GM18499 (cell line): Measurements from ENCODE around the gene C1QL4.

ENCODE experiments used
- ATAC-seq: cut with Tn5 transposase; IDR thresholded peaks from one replicate; pipeline ENCODE4 v1.9.1; 2021; ENCODE audit warnings: moderate number of reproducible peaks; ENCODE audit not compliant: insufficient read depth, unreplicated experiment

C1QL4 gene

GRCh38 chr12:49348781-49349180, 11.8 kb upstream of the C1QL4 start:
- ATAC-seq = no peak

GRCh38 chr12:49347311-49348193, 10.6 kb upstream of the C1QL4 start:
- no peak for ATAC-seq

DNA sequence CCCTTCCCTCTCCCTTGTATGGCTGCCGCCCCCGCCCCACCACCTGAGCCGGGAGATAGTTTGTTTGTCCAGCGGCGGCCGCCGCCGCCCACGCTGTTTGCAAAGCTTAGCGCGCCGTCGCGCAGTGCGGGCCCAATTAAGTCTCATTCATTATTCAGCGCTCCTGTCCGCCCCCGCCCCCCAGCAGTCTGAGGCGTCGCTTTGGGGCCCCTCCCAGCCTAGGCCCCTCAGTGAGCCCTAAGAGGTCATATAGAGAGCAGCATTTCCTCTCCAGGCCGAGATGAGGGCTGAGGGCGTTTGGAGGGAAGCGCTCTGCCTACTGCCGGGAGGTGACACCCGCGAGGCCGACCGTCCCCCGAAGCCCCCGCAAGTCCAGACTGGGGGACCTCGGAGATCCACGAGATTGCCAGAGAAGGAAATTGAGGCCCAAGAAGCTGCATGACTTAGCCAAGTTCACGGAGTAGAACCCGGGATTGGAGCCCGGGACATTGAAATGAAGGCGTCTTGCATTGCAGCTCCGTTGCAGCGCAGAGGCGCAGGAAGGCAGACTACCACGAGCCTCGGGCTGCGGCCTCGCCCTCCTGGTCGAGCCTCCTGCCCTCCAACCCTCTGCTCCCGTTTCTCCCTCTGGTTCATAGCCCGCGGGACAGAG, 9.8 kb upstream of the C1QL4 start, which contains the start of gene DNAJC22:
Gene DNAJC22, plus strand, starts transcription at position 230 of the 652 bp plus-strand sequence. CDS start 1,985 bp downstream, outside the sequence.
- no peak for ATAC-seq

DNA sequence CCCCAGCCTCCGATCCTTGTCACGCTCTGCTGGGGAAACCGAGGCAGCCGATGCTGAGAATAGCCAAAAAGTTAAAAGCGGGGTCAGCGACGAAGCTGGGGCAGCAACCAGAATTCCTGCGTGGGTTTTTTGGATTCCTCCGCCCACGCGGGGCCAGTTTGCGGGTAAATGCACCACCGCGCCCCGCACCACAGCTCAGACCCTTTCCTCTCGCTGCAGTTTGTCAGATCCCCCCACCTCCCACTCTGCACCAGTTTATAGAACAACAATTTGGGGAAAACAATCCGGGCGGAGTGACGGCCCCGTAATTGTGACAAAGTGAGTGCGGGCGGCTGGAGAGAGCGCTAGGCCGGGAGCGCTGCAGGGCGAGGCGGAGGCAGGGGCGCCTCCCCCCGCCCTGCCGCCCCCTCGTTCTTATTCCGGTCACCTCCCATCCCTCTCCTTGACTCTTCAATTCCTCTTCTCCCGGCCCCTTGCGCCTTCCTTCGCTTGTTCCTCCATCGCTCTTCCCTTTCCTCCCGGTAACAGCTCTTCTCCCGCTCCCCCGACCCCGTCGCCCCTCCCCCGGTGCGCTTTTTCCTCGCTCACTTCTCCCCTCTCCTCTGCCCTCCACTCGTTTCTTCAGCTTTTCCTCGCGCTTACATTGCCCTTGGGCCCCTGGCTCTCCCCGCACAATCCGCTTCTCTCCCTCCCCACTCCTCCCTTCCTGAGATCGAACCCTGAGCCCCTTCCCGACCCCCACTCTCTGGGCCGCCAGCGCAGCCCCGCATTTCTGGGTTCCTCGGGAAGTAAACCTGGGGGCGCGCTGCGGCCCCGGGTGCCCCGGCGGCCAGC, 9.1 kb upstream of the C1QL4 start:
- no peak for ATAC-seq

GRCh38 chr12:49345051-49345824, 8.2 kb upstream of the C1QL4 start:
- no peak for ATAC-seq

DNA sequence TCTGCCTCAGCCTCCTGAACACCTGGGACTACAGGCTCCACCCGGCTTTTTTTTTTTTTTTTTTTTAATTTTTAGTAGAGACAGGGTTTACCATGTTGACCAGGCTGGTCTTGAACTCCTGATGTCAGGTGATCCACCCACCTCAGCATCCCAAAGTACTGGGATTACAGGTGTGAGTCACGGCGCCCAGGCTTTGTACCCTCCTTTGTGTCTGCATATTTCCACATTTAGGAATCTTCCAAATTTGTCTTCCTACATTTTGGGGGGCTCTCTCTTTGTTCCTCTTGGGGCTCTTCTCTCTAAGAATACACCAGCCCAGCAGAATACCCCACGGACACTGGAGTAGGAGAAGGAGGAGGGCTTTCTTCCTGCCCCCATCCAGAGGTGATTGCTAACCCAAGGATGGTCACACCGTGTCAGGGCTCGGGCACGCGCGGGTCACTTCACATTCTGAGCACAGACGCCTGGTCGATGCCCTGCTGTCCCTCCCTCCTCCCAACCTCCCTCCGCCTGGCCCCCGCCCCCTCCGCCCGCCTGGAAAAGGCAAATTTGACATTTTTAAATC, 7.6 kb upstream of the C1QL4 start:
- no peak for ATAC-seq

DNA sequence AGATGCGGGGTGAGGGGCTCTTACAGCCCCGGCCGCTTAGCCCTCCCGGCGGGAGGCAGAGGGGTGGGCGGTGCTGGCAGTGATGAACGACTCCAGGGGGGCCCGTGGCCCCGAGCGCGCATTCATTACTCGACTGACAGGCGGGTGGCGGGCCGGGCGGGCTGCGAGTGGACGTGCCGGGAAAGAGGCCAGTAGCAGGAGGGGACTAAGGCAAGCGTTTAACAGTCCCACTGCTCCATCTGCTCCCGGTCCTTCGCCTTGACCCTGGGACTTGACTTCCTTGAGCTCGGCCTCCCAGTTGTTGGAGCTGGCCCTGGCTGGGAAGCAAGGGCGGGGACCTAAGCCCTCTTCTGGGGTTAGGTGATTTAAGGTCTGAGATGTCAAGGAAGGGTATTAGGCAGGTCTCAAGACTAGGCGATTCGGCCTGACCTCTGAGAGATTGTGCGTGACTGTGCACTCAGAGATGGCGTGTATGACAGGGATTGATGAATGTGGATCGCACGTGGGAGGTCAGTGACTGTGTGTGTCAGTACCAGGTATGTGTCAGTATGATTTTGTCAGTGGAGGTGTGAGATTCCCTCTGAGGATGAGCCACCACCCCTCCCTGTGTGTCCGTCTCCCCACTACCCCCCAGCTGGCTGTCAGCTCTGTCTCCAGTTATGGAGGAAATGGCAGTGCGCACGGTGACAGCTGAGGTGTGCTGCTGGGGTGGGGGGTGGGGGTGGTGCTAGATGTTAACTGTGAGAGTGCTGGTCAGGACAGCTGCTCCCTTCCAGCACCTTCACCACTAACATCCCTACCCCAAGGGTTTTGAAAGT, 6.1 kb upstream of the C1QL4 start:
- no peak for ATAC-seq

DNA sequence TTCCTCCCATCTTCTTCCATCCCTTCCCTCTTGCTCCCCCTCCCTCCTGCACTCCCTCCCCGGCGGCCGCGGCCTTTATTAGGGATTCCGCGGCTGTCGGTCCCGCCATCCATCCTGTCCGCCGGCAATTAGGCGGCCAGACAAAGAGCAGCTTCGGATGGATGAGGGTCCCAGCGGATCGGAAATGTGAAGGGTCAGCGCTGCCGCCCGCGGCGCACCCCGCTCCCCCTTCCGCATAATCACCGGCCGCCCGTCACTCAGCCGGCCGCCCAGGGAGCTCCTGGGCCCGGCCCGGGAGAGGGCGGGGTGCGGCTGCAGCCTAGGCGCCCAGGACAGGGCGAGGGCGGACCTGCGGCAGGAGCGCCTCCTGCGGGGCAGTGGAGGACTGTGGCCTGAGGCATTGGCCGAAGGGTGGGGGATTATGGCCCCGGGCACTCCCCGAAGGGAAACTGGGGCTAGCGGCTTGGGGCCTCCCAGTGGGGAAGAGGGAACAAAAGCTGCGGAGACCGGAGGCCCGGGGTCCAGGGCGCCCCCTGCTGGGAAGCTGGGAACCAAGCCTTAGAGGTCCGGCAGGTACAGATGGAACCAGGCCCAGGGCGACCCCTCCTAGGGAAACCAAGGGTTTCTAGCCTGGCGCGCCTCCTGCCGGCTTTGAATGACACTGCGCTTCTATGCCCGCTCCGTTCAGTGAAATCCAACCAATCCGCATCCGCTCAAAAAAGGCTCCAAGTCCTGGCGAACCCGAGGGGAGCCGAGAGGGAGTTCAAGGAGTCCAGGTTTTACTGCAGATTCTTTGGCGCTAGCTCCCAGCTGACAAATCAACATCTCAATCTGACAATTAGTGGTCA, 5.3 kb upstream of the C1QL4 start:
- ATAC-seq = no peak

- no peak for ATAC-seq
Observed at GRCh38 chr12:49341777-49342065, 4.7 kb upstream of the C1QL4 start.

DNA sequence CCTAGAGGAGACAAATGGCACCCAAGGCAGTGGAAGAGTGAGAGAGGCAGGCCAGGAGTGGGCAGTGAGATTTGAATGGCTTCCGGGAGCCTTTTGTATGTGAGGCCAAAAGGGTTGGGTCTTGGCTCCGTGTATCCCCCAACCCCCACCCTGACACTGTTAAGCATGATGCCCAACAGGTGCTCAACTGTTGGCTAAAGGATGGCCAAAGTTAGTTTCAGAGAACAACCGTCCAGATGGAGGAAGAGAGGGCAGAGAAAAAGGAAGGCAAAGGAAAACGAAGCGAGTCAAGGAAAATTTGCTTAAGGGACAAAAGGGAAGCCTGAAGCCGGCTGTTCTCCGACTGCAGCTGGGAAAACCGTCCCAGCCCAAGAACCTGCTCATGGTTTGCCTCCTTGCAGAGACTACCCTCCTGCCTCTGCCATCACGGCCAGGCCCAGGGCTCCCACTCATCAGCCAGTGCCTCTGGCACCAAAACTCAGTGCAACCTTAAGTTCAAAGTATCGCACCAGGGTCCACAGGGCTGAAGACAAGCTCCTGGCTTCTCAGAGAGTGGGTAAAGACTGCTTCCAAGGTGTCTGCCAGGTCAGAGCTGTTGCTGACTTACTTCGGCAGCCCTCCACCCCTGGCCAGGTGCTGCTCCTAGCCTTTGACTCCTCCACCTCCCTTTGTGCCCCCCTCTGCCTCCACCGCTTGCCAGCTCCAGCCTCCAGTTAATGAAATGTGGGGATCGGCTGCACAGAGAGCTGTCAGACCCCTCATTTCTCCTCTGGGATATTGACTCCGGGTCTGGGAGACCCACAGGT, 4.2 kb upstream of the C1QL4 start:
- no peak for ATAC-seq

- ATAC-seq = no peak
Observed at GRCh38 chr12:49340095-49340870, 3.3 kb upstream of the C1QL4 start.

GRCh38 chr12:49339464-49339861, 2.5 kb upstream of the C1QL4 start:
- no peak for ATAC-seq

DNA sequence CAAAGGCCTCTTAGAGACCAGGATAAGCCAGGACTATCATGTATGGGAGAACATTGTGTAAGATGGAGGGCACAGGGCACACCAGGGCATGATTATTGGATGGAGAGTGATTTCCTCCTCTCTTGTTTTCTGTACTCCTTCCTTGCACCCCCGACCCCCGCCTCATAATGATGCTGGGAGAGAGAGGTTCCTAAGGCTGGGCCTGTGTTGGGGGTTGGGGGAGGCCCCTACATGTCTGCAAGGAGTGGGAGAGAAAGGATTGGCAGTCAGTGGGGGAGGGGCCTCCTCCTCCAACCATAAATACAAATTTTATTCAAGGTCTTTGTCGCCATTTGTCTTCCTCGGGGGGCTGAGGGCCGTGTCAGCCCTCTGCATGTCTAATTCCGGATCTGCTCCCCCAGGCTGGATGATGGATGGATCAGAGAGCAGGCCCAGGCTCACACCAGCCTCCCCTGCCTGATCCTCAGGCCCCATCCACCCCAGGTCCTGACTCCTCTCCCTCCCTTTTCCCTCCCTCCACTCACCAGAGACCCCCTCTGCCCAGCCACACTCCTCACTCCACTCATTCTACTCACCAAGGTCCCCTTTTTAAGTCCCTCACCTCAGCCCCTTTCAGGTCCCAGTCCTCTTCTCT, 2.0 kb upstream of the C1QL4 start:
- ATAC-seq = no peak

DNA sequence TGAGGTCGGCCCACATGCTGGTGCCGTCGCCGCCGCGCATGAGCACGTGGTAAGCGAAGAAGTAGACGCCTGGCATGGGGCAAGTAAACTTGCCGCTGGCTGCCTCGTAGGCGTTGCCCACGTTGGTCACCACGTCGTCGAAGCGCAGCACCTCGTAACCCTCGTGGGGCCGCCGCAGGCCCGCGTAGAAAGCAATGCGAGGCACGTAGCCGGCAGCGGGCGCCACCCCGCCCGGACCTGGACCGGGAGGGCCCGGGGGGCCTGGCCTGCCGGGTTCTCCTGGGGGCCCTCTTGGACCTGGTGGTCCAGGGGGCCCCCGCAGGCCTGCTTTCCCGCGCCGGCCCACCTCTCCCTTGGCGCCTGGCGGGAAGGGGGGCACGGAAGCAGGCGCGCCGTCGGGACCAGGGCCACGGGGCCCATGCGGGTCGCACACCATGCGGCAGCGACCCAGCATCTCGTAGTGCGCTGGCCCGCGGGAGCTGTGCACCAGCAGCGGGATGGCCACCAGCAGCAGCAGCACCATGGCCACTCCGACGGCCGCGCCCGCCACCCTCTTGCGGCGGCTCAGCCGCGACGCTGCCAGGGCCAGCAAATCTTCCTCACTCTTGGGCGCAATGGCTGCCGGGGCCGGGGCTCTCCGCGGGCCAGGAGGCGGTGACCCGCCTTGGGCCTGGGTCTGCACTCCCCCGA, 888 bp downstream of the C1QL4 start:
- no peak for ATAC-seq

DNA sequence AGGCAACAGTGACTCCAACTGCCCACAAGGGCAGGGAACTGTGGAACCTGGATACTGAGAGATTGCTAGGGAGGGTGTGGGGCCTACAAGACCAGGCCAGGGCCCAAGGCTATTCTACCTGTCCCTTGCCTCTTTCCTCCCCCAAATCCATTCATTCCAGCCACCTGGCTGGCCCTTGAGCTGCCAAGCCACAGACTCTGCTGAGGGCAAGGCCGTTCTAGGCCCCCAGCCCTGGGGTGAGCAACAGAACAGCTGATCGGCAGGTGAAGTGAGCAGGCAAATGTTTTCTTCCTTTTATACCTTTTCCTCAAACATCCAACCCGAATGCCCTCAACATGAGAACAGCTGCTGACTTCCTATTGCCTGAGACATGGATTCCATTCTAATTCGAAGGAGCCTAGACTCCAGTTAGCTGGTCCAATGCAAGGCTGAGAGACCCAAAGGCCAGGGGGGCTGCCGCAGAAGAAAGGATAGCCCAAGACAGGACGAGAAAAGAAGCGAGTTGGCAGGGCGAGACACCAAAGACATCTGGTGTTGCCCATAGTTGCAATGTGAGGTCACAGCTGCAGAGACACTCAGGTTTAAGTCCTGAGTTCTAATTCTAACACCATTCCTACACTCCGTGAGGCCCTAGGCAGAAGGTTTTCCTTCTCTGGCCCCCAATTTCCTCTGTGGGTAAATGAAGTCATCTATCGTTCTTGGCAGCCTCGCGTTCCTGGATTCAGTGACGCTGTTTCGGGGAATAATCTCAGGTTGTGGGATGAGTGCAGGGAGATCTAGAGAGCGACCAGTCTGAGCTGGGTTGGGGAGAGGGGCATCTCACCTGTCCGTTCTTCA, 1.7 kb downstream of the C1QL4 start:
- ATAC-seq = no peak
